ENCODE results near the gene MICAL2.

- TF ChIP-seq CTCF (IDR thresholded peaks at IDR 0.05) (no peak), EP300 (IDR thresholded peaks at IDR 0.05) (no peak), POLR2AphosphoS5 (IDR thresholded peaks at IDR 0.05) (no peak), POLR2A (IDR thresholded peaks at IDR 0.05; ENCODE audit: low read depth) (no peak)
Observed at GRCh38 chr11:12094872-12095800, 15.3 kb upstream of the MICAL2 start.

Measured in esophagus muscularis mucosa (tissue), 4 donors.